ENCODE data around the gene SPANXB1.
"Not testable (repeated sequence)": the region's sequence is repeated elsewhere in the genome, so short reads cannot be mapped to it uniquely, and the experiment has no call there.

Gene SPANXB1, protein sequence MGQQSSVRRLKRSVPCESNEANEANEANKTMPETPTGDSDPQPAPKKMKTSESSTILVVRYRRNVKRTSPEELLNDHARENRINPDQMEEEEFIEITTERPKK

DNA sequence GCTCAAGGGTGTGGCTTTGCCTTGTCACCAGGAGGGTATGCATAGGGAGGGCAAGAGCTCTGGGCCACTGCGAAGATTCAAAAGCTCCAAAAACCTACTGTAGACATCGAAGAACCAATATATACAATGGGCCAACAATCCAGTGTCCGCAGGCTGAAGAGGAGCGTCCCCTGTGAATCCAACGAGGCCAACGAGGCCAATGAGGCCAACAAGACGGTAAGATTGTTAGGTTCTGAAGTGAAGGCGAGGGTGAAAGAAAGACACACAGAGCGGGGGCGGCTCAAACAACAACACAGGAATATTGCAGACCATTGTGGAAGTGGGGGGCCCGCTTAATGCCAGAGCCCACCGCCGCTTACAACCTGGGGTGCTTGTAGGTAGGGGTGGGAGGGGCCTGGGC, at the start of gene SPANXB1:
Gene SPANXB1, plus strand, starts transcription at position 27 of the 400 bp plus-strand sequence. Its CDS starts 100 bp downstream, at position 127.
- not testable (repeated sequence) for DNase-seq (ENCODE audit: low read depth)

DNA sequence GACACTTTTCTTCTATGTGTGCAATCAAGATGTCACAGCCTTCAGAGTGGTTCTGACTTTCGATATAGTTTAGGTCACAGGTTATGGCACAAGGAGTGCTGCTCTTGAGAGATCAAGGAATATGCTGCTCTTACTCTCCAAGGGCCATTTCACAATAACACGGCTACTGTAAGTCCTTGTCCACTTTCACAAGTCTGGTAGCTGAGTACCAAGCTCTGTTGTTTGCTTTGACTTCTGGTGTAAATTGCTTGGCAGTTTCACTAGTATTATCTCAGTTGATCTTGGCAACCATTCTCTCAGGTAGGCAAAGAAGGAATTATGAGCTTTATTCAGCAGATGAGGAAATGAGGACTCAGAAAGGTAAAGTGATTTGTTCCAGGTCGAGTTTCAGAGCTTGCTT, 35.4 kb upstream of the SPANXB1 start:
- no peak for DNase-seq (ENCODE audit: low read depth)

DNA sequence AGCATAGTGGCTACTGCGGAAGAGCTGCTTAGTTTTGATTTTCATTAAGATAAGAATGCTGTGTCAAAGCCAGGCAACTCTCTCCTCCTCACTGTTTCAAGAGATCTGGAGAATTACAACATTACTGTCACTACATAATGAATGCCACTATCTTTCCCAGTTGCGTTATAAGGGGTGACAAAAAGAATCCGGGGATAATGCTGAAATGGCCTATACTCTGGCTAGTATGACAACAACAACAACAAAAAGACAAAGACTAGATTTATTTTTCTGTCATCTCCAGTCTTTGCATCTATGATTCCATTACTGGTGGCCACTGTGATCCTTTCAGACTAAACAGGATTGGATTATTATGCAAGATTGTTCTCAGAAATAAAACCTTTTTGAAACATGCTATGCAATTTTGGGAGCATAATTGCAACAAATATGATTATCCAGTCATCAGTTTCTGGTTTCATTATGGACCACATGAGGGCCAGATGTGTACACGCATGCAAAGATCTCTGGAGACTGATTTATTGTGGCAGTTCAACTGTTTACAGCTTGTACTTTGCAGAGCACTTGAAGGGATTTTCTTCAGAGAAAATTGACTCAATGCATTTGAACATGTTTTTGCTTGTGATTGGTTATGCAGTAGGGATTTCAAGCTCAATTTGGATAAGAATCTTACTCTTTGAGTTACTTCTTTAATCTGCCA, 31.1 kb upstream of the SPANXB1 start:
- DNase-seq (ENCODE audit: low read depth) = no peak

DNA sequence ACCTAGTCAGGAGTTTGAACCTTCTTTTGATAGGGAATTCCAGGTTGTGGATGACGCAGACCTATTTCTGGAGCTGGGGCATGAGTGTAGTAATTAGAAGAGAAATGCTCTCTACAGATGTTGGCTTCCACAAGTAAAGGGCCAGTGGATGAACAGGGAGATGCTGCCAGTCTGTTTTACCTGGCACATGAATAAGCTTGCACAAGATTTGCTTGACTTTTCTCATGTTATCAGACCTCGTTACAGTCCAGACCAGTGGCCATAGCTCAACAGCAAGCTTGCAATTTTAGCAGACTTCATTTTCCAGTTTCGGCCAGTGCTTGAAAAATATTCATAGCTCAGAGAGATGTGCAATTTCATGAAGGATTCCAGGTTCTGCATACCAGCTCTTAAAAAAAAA, 26.9 kb upstream of the SPANXB1 start:
- no peak for DNase-seq (ENCODE audit: low read depth)

DNA sequence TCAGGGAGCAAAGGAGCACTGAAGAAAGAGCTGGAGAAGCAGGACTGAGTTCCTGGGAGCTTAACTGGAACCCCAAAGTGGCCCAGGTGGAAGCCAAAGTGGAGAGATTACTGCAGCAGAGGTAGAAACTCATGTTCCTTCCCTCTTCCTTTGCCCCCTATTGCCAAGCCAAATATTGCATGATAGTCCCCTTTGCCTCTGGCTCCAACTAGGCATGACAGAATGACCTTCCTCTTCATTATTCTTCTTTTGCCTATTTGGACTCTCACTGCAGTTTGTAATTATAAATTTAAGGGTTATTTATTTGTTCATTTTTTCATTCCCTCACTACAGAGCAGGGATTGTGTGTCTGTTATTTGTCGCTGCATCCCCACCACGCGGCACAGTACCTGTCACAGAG, 22.1 kb upstream of the SPANXB1 start:
- no peak for DNase-seq (ENCODE audit: low read depth)

DNA sequence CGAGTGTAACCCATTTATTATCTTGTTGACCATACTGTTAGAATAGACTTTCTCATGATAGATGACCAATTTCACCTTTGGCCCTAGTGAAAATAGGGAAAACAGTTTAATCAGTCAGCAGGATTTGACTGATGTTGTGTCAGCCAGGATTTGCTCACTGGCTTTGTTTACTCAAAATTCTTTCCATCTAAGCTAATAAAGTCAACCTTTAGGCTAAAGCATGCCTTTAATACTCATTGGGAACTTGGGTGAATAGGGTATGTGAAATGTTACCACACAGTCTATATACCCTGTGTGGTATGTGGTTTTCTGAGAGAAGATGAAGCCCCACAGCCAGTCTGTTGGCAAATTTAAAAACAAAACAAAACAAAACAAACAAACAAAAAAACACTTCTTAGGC, 18.7 kb upstream of the SPANXB1 start:
- no peak for DNase-seq (ENCODE audit: low read depth)

DNA sequence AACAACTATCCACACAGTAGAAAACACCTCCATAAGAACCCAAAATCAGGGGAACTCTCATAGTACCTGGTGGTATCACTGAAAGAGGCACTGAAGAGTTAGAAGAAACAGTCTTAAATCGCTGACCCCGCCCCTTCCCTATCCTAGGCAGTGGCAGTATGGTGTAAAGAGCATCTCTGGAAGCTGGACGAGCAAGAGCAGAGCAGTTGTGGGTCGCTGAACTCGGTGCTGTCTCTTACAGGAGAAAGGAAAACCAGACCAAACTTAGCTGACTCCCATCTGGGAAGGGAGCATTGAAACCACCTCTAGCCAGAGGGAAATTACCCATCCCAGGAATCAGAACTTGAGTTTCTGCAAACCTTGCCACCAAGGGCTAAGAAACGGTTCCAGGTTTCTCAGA, 2.8 kb downstream of the SPANXB1 start:
- not testable (repeated sequence) for DNase-seq (ENCODE audit: low read depth)

DNA sequence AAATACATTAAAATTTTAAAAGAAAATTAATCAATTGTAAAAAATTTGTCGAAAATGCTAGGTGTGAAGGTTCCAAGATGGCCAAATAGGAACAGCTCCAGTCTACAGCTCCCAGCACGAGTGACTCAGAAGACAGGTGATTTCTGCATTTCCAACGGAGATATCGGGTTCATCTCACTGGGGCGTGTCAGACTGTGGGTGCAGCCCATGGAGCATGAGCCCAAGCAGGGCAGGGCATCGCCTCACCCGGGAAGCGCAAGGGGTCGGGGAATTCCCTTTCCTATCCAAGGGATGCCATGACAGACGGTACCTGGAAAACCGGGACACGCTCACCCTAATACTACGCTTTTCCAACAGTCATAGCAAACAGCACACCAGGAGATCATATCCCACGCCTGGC, 41.9 kb downstream of the SPANXB1 start:
- not testable (repeated sequence) for DNase-seq (ENCODE audit: low read depth)

DNA sequence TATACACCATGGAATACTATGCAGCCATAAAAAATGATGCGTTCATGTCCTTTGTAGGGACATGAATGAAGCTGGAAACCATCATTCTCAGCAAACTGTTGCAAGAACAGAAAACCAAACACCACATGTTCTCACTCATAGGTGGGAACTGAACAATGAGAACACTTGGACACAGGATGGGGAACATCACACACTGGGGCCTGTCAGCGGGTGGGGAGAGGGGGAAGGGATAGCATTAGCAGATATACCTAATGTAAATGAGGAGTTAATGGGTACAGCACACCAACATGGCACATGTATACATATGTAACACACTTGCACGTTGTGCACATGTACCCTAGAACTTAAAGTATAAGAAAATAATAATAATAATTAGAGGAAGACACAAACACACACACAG, 47.5 kb downstream of the SPANXB1 start:
- DNase-seq (ENCODE audit: low read depth) = not testable (repeated sequence)

DNA sequence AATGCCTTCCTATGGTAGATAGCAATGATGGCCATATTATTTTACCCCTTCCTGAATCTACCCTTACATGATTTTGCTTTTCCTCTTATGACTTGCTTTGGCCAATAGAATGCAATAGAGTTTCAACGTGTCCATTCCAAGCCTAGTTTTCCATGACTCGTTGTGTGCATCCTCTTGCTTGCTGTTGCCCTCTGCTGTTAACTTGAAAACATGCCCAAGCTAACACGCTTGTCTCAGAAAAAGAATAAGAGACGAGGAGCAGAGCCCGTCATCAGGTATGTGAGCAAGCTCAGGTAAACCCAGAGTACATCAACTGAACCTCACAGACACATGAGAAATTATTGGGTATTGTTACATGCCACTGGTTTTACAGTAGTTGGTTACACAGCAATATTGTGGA, 49.7 kb downstream of the SPANXB1 start:
- DNase-seq (ENCODE audit: low read depth) = not testable (repeated sequence)

Measured in activated T-cell treated with anti-CD3 and anti-CD28 coated beads for 48 hours (primary cell).